Central memory CD4-positive, alpha-beta T cell (primary cell): Measurements from ENCODE around the gene PRKCE.

Experiments used
- DNase-seq: peaks from one replicate; pipeline ENCODE4 v3.0.0; 2022

PRKCE gene

DNA sequence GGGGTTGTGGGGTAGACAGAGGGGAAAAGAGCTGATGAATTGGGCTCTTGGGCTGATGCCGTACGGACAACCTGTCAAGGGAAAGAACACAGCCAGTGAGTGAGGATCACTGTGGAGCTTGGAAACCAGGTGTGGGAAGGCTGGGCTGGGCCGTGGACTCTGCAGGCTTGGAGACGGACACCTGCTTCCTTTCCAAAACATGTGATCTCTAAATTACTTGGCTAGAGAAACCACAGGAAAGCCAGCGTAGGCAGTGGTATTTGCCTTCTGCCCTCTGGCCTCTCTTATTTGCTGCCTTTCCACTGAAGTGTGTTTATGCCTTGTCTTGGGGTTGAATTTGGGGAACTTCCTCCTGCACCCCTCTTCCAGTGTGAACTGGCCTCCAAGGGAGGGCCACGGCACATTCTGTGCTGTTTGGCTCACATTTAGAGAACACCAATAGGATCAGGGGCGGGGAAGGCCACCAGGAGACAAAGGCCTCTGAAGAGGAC, 267.7 kb downstream of the PRKCE start:
- DNase-seq = no peak

DNA sequence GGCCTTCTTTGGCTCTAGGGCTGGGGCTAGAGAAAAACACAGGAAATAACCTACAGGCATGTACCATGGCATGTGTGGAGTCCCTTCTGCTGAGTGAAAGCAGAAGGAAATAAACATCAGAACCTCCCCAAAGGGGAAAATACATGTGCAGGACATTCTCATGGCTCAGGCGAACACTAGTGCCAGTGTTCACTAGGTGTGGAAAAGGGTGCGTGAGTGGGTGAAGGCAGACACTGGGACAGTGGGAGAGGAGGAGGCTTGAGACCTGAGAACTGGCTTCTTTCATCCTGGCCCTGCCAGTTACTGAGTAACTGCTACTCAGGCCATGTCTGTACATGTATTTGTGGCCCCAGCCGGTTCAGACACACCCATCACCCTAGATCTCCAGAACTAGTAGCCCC, 268.2 kb downstream of the PRKCE start:
- DNase-seq = no peak

DNA sequence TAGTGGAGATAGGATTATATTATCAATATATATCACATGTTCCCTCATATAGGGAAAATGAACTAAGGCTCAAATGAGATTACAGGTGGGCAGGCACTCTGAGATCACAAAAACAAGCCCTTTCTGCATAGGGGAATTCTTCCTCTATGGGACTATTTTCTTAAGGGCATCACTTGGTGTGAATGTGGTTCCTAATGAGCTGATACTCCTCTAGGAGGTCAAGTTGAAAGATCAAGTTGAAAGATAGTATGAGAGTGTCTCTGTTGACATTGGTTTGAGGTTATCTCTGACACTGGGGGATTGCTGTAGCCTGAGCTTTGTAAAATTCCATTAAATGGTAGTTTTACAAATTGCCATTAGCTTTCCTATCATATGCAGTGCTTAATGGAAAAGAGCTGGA, 270.4 kb downstream of the PRKCE start:
- DNase-seq = no peak

DNA sequence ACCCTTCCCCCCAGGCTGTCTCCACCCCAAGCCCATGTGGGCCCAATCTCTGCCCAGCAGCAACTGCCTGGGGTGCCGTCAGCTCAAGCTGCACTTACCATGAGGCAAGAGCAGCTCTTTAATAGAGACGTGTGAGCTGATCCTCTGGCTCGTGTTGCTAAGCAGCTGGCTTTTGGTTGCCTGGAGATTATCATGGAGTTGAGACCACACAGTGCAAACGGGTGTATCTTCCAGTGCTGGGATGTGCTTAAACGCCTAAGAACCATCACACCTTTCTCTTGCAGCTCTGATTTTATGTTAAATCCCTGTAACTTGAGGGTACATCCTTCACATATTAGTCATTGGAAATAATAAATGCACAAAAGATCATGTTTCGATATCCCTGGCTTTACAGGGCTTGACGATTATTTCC, 271.1 kb downstream of the PRKCE start:
- no peak for DNase-seq

DNA sequence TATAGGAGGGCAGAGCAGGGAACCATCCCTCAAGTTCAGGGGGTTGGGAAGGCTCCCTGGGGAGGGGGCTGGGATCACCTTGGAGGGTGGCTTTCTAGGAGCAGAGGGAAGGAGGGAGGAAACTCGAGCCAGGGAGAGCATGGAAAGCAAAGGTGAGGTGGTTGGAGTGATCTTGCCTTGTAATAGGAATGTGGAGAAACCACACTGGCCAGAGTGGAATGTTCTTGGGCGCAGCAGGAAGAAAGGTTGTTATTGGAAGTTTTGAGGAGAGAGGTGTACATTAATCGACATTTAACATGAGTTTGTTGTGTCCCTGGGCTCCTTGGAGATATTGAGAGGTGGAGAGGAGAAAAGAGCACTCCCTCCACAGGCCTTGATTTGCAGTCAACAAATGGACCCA, 272.2 kb downstream of the PRKCE start:
- DNase-seq = no peak

DNA sequence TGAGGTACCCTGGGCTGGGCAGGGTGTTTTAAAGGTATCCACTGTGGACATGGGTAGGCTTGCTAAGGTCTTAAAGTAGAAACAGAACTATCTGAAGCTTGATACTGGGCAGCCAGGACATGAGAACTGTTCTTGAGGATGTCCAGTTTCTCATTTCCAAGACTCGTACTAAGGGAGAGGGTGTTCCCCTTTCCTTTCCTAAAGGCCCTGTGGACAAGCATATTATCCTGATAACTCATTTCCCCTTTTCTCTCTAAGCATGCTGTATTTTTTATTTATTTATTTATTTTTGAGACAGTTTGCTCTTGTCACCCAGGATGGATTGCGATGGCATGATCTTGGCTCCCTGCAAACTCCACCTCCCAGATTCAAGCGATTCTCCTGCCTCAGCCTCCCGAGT, 273.6 kb downstream of the PRKCE start:
- DNase-seq = no peak

DNA sequence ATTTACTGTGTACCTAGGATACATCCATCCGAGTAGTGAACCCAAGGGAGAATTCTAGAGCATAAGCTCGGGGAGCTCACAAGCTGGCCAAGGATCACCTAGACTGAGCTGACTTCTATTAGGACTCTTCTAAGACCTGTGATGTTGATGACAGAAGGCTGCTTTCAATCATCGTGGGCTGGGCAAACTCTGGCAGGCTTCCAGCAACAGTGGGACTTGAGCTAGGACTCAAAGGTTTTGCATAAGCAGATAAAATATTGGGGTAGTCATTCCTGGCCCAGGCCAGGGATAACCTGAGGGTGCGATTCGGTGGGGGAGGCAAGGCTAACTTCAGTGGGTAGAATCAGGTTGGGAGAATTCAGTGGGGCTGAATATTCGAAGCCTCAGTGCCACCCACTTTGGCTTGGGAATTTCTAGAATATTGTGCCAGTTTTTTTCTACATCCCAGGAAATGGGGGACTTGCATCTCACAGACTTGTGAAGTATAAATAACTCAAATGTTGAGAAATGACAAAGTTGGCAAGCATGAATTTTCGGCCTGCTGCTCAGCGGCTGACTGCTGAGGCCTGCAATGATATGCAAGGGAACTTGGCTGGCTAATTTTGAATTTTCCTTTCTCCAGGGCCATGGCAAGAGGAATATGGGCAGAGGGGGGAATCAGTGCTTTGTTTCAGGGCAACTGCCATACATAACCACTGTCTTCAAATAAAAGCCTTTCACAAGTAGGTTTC, 274.3 kb downstream of the PRKCE start:
- DNase-seq = no peak

DNA sequence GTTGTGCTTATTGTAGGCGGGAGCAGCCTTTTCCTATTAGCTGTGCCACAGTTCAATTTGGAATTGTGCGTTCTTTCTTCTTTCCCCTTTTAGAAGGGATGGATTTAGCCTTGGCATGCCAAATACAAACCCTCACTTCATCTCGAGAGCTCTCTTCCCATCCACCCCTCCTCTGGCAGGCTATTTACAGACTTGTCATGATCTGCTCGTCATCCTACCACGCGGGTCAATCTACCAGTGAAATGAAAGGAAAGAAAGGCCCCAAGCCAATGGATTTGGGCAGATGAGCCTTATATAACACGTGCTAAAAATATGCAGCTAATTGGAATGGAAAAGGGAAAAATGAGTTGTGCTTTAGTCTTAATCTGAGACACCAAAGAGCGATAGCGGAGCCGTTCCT, 277.5 kb downstream of the PRKCE start:
- no peak for DNase-seq

DNA sequence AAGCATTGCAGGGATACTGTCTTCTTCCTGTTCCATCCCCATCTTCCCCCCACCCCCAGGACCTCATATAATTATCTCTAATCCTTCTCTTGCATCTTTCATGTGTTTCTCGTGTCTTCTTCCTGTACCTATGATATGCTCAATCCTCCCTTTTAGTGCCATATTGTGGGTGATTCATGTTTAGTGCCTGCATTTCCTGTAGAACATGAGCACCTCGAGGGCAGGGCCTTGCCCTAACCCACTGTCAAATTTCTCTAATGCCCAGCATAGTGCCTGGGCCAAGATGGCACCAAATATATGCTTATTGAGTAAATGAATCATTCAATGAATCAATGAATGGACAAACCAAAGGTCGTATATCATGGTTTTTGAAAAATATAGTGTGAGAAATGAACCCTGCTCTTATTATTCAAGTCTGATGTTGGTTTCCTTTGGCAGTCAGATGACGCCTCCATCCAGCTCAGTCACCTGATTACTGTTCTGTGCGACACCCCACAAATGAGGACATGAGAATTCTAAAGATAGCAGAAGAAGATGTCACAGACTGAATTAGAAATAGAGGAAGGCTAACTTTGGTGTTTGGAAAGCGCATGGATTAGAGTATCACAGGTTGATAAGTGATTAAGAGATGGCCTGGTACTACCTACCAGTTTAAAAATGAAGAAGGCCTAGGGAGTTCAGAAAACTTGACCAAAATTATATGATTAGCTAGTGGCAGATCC, 278.4 kb downstream of the PRKCE start:
- DNase-seq = no peak

DNA sequence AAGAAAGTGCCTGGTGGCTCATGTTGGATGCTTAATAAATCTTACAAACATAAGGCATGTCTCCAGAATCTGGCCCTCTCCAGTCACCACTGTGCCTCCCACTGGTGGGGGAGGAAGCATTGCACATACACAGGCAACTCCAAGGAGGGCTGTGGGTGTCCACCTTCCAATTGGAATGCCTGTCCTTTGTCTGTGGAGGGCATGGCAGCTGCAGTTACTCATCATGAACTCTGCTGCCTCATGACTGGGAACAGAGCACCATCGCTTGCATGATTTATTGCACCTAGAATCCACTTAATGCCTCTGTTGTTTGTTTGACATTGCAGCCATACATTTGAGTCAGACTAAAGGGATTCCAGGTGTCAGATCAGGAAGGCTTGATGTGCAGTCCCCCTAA, 278.9 kb downstream of the PRKCE start:
- DNase-seq = no peak

DNA sequence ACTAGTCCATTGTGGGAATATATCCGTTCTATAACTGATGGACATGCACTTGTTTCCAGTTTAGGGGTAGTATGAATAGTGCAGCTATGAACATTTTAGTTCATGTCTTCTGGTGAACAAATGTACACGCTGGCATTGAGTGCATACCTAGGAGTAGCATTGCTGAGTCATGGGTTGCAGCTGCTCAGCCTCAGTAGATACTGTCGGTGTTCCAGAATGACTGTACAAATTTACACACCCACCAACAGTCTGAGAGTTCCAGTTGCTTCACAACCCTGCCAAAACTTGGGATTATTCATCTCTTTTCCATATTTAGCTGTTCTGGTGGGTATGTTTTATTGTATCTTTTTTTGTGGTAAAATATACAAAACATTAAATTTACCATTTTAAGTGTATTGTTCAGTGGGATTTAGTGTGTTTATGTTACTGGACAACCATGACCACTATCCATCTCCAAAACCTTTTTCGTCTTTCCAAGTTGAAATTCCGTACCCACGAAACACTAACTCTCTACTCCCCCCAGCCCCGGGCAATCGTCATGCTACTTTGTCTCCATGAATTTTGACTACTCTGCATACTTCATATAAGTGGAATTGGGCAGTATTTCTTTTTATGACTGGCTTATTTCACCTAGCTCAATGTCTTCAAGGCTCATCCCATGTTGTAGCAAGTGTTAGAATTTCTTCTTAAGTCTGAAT, 281.0 kb downstream of the PRKCE start:
- no peak for DNase-seq

DNA sequence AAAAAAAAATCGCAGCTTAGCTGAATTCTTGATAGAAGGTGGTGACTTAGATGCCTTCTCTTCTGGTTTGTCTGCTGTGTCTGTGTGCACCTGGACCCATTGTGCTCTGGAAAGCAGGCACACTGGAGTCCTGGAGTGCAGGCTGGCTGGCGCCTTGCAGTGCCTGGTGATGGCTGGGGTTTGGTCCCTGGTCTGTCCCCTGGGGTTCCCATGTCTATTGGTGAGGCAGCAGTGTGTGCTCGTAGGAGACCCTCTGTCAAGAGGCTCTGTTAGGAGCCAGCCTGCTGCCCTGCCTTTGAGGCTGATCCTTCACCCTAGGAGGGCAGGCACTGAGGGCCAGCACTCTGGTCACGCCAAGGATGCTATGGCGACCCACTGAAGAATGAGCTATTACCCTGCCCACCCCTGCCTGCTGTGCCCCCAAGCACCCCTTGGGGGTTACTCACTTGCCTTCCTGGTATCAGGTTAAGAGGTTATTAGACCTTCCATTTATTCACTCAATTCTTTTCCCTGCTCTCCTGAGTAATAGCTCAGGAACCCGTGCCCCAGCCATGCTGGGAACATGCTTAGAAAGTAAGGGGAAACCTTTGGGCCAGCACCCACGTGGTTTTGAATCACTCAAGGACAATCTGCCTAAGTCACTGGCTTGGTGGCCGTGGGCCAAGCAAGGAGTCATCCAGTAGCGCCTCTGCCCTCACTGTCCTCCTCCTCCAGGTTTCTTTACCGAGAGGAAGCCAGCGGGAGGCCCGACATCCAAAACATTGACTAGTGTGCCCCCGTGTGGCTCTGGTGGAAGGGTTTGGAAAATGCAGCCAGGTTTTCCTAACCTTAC, 284.5 kb downstream of the PRKCE start:
- DNase-seq = no peak

DNA sequence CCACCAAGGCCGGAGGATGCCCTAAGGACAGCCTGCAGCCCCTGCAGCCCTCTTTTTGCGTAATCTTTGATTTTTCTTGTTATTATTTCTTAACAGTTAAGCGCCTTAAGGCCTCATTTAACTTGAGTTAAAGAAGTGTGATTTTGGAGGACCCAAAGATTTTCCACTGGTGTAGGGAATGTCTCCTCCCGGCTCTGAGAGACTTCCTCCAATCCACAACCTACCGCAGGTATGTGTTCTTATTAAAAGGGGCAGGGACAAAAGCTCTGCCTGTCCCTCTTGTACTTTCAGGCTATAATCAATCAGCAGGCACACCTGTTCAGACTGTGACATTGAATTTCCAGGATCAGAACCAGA, 285.1 kb downstream of the PRKCE start:
- DNase-seq = no peak

DNA sequence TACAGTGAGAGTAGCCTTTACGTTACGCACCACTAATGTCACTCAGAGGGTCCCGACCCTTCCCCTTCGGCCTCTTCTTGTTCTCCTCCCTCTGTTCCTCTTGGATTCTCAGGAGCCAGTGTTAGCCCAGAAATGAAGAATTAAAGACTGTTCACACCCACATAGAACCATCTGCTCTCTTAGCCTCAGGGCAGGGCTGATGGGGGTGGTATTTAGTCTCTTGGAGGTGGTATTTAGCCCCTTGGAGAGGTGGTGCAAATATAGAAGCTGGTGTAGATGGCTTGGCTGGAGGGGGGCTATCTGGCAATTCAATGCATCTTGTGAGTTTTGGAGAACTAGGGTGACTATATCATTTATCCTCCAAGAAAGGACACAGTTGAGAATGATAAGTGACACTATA, 286.5 kb downstream of the PRKCE start:
- DNase-seq = no peak

DNA sequence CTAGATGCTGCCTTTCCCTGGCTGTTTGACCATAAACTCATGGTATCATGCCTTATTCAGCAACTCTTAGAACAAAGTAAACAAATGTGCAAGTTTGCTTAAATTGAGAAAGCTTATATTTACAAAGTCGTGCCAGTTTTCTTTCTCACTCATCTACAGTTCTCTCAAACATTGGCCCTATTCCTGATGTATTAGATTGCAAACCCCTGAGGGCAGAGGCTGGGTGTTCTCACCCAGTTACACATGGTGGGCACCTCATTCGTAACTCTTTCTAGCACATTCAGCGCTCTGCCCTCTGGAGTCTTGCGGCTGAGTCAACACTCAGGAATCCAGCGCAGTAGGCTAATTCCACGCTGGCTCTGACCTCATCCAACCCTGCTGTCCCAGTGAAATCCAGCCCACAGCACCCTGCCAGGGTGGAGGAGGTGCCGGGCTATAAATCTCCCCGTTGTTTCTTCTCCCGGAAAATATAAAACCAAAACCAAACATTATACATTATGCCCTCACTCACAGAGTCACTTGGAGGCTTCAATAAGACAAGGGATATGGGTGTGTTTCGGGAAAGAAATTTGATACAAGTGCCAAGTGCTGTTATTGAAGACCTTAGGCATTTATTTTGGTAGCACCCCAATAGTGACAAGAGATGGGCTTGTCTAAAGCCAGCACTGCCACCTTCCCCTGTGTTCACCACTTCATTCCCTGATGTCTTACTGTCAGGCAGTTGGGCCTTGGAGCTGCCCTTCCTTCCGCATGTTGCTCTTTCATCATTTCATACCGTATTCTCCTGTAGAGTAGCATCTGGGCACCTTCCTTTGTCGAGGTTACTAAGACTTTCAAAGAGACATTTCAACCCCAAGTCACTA, 287.4 kb downstream of the PRKCE start:
- DNase-seq = no peak

DNA sequence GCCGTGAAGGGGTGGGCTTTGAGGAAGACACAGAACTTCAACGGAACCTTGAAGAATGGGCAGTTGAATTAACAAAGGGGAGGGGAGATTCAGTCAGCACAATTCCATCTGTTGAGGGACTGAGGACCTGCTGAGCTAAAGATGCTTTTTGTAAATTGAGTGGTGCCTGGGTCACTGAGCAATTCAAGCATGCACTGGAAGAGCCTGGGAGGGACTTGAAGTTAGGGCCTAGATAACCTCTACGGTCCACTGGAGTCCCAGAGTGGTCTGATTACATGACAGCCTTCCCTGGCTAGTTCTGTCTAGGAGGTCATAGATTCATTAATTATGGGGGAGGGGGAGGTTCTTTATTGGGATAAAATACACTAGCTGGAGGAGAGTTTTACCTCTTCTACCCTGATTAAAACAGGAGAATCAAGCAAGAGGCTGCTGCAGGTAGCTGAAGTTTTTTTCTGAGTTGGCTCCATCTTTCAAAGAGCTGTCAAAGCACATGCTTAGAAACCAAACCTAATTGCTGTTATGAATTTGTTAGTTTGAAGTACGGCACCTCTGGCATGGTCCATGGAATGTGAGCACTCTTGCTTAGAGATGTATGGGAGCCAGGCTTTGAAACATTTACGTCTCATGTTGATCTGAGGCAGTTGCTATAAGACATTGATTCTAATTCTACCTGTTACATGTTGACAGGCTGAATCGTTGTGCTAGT, 290.2 kb downstream of the PRKCE start:
- no peak for DNase-seq

DNA sequence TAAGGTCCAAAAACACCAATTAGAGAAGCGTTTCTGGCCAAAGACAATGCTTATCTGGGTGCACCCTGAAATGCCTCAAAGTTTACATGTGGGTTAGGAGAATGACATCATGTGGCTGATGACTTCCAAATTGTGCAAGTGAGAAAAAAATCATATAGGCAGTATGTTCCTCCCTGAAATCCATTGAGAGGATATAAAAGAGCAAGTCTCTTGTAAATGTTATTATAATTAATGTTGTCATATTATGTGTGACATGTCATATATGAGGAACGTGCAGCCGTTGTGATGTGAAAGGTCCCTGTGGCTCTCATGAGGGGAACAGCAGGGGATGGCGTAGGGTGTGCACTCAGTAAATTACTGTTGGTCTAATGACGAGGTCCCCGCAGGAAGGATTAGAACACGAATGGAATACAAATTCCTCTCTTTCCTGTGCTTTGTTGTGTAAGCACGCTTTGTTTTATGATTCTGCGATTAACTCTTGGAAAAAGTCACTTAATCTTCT, 290.8 kb downstream of the PRKCE start:
- no peak for DNase-seq

DNA sequence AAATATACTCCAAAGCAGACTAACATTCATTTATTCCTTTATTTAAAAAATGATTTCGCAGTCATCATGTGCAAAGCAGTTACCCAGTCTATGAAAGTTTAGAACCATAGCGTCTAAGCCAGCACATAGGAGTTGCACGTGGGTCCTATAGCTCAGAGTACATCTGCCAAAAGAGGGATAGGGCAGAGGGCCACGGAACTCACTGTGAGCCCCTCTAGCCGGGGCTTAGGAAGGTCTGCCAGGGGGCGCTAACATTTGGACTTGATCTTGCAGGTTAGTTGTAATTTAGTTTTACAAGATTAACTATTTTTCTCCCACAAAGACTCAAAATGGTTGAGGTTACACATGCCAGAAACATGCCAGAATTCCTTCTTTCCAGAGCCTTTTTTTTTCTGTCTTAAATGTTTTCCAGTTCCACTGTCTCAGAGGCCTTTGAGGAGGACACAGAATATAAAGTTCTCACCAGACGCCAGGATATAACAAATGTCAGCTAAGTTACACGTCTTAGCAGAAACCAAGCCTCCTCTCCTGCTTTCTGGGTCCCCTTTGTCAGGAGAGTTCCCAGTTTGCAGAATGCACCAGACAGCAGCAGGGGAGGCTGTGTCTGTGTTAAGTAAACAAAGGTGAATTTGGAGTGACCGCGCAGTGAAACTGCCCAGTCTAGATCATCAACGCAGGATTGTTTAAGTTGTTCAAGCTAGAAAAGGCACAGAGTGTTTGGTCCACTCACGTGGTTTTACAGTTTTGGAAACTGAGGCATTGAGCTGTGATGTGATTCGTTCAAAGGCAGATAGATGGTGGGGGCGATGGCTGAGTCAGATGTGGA, 292.0 kb downstream of the PRKCE start:
- no peak for DNase-seq

DNA sequence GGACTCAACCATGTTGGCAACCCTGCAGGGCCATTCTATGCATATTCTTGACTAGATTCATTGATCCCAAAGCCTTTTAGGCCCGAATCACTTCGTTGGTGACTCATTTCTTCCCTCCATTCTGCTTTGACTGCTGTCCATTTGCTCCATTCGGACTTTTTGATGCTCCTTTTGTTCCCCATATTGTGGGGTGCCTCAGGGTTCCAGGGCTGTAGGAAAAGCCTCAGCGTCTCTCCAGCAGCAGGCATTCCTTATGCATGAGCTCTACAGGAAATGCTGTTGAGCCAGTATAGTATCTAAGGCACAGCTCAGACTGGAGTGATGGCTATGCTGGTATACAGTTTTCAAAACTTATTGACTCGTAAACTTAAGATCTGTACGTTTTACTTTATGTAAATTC, 292.6 kb downstream of the PRKCE start:
- DNase-seq = no peak

DNA sequence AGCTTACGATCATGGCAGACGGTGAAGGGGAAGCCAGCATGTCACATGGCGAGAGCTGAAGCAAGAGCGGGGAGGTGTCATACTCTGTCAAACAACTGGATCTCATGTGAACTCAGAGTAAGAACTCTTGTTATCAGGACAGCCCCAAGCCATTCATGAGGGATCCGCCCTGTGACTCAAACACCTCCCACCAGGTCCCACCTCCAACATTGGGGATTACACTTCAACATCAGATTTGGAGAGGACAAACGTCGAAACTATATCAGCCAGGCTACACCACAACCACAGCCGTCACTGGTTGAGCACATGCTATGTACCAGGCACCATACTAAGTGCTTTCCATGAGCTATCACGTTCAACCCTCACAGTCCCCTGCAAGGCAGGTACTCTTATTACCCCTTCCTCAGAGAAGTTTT, 293.8 kb downstream of the PRKCE start:
- no peak for DNase-seq
